HG03432 (cell line): ENCODE results near the gene MVB12B.

Experiments used
- ATAC-seq: cut with Tn5 transposase; IDR thresholded peaks from one replicate; pipeline ENCODE4 v1.9.1; 2021; ENCODE audit warnings: mild to moderate bottlenecking, moderate library complexity; ENCODE audit not compliant: unreplicated experiment

MVB12B gene

GRCh38 chr9:126380447-126380846, 53.8 kb downstream of the MVB12B start:
- no peak for ATAC-seq

GRCh38 chr9:126381195-126381594, 54.6 kb downstream of the MVB12B start:
- no peak for ATAC-seq

GRCh38 chr9:126383406-126384046, 56.9 kb downstream of the MVB12B start:
- no peak for ATAC-seq

- ATAC-seq, result no peak
Observed at GRCh38 chr9:126384926-126385325, 58.3 kb downstream of the MVB12B start.

GRCh38 chr9:126386088-126386487, 59.5 kb downstream of the MVB12B start:
- no peak for ATAC-seq

GRCh38 chr9:126386776-126387175, 60.1 kb downstream of the MVB12B start:
- no peak for ATAC-seq

- ATAC-seq, result no peak
Observed at GRCh38 chr9:126388964-126389708, 62.5 kb downstream of the MVB12B start.

GRCh38 chr9:126389992-126390391, 63.4 kb downstream of the MVB12B start:
- ATAC-seq, result no peak

GRCh38 chr9:126390923-126391322, 64.3 kb downstream of the MVB12B start:
- no peak for ATAC-seq

GRCh38 chr9:126391713-126392661, 65.4 kb downstream of the MVB12B start:
- no peak for ATAC-seq

GRCh38 chr9:126392662-126393371, 66.2 kb downstream of the MVB12B start:
- ATAC-seq, result no peak

GRCh38 chr9:126393876-126394275, 67.2 kb downstream of the MVB12B start:
- ATAC-seq, result no peak

- no peak for ATAC-seq
Observed at GRCh38 chr9:126394802-126395201, 68.2 kb downstream of the MVB12B start.

- no peak for ATAC-seq
Observed at GRCh38 chr9:126395439-126396212, 69.0 kb downstream of the MVB12B start.

- ATAC-seq, result peak; percentile 84
Observed at GRCh38 chr9:126397056-126397455, 70.4 kb downstream of the MVB12B start.

GRCh38 chr9:126398403-126399058, 71.9 kb downstream of the MVB12B start:
- no peak for ATAC-seq

- ATAC-seq, result no peak
Observed at GRCh38 chr9:126399251-126399650, 72.6 kb downstream of the MVB12B start.

- ATAC-seq, result no peak
Observed at GRCh38 chr9:126399789-126400188, 73.2 kb downstream of the MVB12B start.

GRCh38 chr9:126400571-126400970, 73.9 kb downstream of the MVB12B start:
- no peak for ATAC-seq

- no peak for ATAC-seq
Observed at GRCh38 chr9:126401107-126401506, 74.5 kb downstream of the MVB12B start.
